CD4-positive, alpha-beta T cell (primary cell): ENCODE data around the gene PRKACA. TPM values are rescaled to one million over a fixed set of nuclear protein-coding genes. Genes with fewer than 3 reads are reported as not detected.

ENCODE experiments used
- ATAC-seq: fragments of 200-7000 bp; cut with Tn5 transposase; one replicate; pipeline ENCODE4 v1.10.0; 2022; ENCODE audit warnings: mild to moderate bottlenecking; ENCODE audit not compliant: poor library complexity
- CTCF ChIA-PET: fragments of 350-600 bp; sonication (Branson Sonifier 250); formaldehyde crosslinking; loops from one replicate; lab custom pipeline; 2021; ENCODE audit warnings: antibody characterized with exemption, inconsistent platforms; lab: Charles Lee
- POLR2A ChIA-PET: fragments of 350-600 bp; sonication (Branson Sonifier 250); formaldehyde crosslinking; loops from one replicate; lab custom pipeline; 2021; ENCODE audit warnings: antibody characterized with exemption, inconsistent platforms; lab: Charles Lee
- DNase-seq, 14 experiments: peaks; one replicate each; pipeline ENCODE4 v3.0.0-alpha.2; 2013 to 2020; ENCODE audit warnings: mixed read lengths in 2 of 14
- H3K27ac ChIP-seq, 2 donors: one replicate each; pipeline versions ENCODE4 v1.5.1 to v1.7.0; 2013; ENCODE audit warnings: low read length in 2 of 2, low read depth in 1 of 2, mild to moderate bottlenecking in 1 of 2
- H3K27me3 ChIP-seq, 2 experiments: 1 replicate in 1 of 2; 2 replicates in 1 of 2; pipeline versions ENCODE4 v1.6.1 to v1.7.0; 2013; ENCODE audit warnings: low read length in 2 of 2, control low read depth in 1 of 2, mild to moderate bottlenecking in 1 of 2, moderate library complexity in 1 of 2; ENCODE audit not compliant: insufficient read depth in 2 of 2, control insufficient read depth in 1 of 2
- H3K36me3 ChIP-seq: one replicate; pipeline ENCODE4 v1.6.1; 2013; ENCODE audit warnings: low read length, control low read depth; ENCODE audit not compliant: insufficient read depth
- H3K4me1 ChIP-seq: one replicate; pipeline ENCODE4 v1.6.1; 2013; ENCODE audit warnings: low read length, control low read depth; ENCODE audit not compliant: insufficient read depth
- H3K4me3 ChIP-seq: one replicate; pipeline ENCODE4 v1.5.1; 2013; ENCODE audit warnings: mild to moderate bottlenecking, low read length, moderate library complexity
- H3K9me3 ChIP-seq, 2 experiments: 1 replicate in 1 of 2; 2 replicates in 1 of 2; pipeline versions ENCODE4 v1.6.1 to v1.7.0; 2013; ENCODE audit warnings: low read length in 2 of 2, mild to moderate bottlenecking in 2 of 2, control low read depth in 1 of 2, moderate library complexity in 1 of 2; ENCODE audit not compliant: control insufficient read depth in 1 of 2, insufficient read depth in 1 of 2
- H3K27ac Mint-ChIP-seq: one replicate; pipeline ENCODE4 v1.8.0; 2020; ENCODE audit warnings: mixed read lengths
- H3K27me3 Mint-ChIP-seq: one replicate; pipeline ENCODE4 v1.8.0; 2021; ENCODE audit warnings: mixed read lengths
- H3K36me3 Mint-ChIP-seq: one replicate; pipeline ENCODE4 v1.8.0; 2021; ENCODE audit warnings: low read depth, mixed read lengths
- H3K4me1 Mint-ChIP-seq: one replicate; pipeline ENCODE4 v1.8.0; 2021; ENCODE audit warnings: low read depth, mixed read lengths
- H3K4me3 Mint-ChIP-seq: one replicate; pipeline ENCODE4 v1.8.0; 2020; ENCODE audit warnings: mild to moderate bottlenecking, mixed read lengths
- H3K9me3 Mint-ChIP-seq: one replicate; pipeline ENCODE4 v1.8.0; 2020; ENCODE audit warnings: mixed read lengths
- CTCF ChIP-seq: fragments of 200-600 bp; IDR thresholded peaks from one replicate; pipeline ENCODE4 v1.8.0; 2022; ENCODE audit warnings: antibody characterized with exemption, mild to moderate bottlenecking
- intact Hi-C, 2 experiments: fragments of 100-400 bp; cut with DNase I in 1 of 2; cut with micrococcal nuclease in 1 of 2; formaldehyde crosslinking; loops; one replicate each; pipeline versions ENCODE4 v1.15.1 to v1.9.0; 2023 to 2025; cut with DNase I, micrococcal nuclease
- total RNA-seq, 174 experiments: library from RNA in 2 of 174; stranded (reverse) in 2 of 174; gene quantifications; one replicate each; pipeline ENCODE4 v1.2.3 and lab custom pipeline; 2021 to 2026

PRKACA gene
- total RNA-seq, 2 experiments from 2014 or later = 27.4 to 29.8 TPM

GRCh38 chr19:14119644-14120496, 2.3 kb upstream of the PRKACA start:
- Histone ChIP-seq H3K4me1 (peaks cover 38% of the 10 kb centered on the region), H3K27me3 (no peaks in the 10 kb centered on the region), H3K36me3 (no peaks in the 10 kb centered on the region), H3K9me3 (no peaks in the 10 kb centered on the region), H3K4me3 (no peak overlapping the region), H3K27ac (no peak overlapping the region)
- intact Hi-C loops = loop anchor here (5.0 kb wide), 2 partner anchors 38 to 48 kb away; partner anchors contain the start of gene MISP3 (in 1 of the 2)
- Mint-ChIP-seq H3K4me3 (peak overlapping the region; percentile 63), H3K27ac (peak overlapping the region; percentile 69), H3K36me3 (peaks cover 13% of the 10 kb centered on the region), H3K9me3 (no peaks in the 10 kb centered on the region), H3K4me1 (peaks cover 37% of the 10 kb centered on the region), H3K27me3 (no peaks in the 10 kb centered on the region)
- no peak for DNase-seq
- no peak for TF ChIP-seq CTCF
- POLR2A ChIA-PET = interaction anchor here (2.7 kb wide), 1 partner anchor 17 kb away, joined by 27 read pairs; the partner anchor contains the start of gene ASF1B
- CTCF ChIA-PET = no interaction called here
- ATAC-seq = no peak

GRCh38 chr19:14119146-14119545, 1.6 kb upstream of the PRKACA start:
- Histone ChIP-seq H3K27ac (peak overlapping the region in 1 of 2 donors; percentile 83), H3K27me3 (no peaks in the 10 kb centered on the region), H3K4me1 (peaks cover 45% of the 10 kb centered on the region), H3K9me3 (no peaks in the 10 kb centered on the region), H3K4me3 (no peak overlapping the region), H3K36me3 (no peaks in the 10 kb centered on the region)
- ChIA-PET CTCF (no interaction called here), POLR2A (interaction anchor here (2.3 to 2.7 kb wide), 2 partner anchors 17 to 38 kb away, joined by 14 to 27 read pairs; partner anchors contain the start of gene ASF1B)
- peaks cover 13% of the 10 kb centered on the region for H3K36me3 Mint-ChIP-seq
- peak overlapping the region; percentile 93 for H3K27ac Mint-ChIP-seq
- ATAC-seq (no peak), DNase-seq (no peak)
- intact Hi-C loops = loop anchor here (5.0 kb wide), 2 partner anchors 37 to 47 kb away; partner anchors contain the start of gene MISP3 (in 1 of the 2)
- no peaks in the 10 kb centered on the region for H3K27me3 Mint-ChIP-seq
- H3K4me3 Mint-ChIP-seq = peak overlapping the region; percentile 97
- TF ChIP-seq CTCF = no peak
- no peaks in the 10 kb centered on the region for H3K9me3 Mint-ChIP-seq
- H3K4me1 Mint-ChIP-seq = peaks cover 41% of the 10 kb centered on the region

GRCh38 chr19:14118165-14119051, 846 bp upstream of the PRKACA start:
- intact Hi-C loops = loop anchor here (1.0 to 5.0 kb wide), 4 partner anchors 18 to 238 kb away; partner anchors contain the start of genes ASF1B (in 2 of the 2) and MISP3 (in 1 of the 2)
- ATAC-seq (peak; percentile 27), DNase-seq (peak in 12 of 14 experiments; percentile 15 to 87 (median 40))
- ChIA-PET POLR2A (interaction anchor here (1.0 to 2.7 kb wide), 11 partner anchors 13 to 371 kb away, joined by 3 to 27 read pairs (median 4); partner anchors contain the start of genes ASF1B, C19orf53, IL27RA and ZSWIM4), CTCF (interaction anchor here (1.3 kb wide), 1 partner anchor 19 kb away, joined by 14 read pairs; the partner anchor contains the start of gene ASF1B)
- Histone ChIP-seq H3K4me1 (peaks cover 52% of the 10 kb centered on the region), H3K27ac (peak overlapping the region; percentile 65 to 83), H3K36me3 (no peaks in the 10 kb centered on the region), H3K9me3 (no peaks in the 10 kb centered on the region), H3K27me3 (no peaks in the 10 kb centered on the region), H3K4me3 (peak overlapping the region; percentile 58)
- H3K36me3 Mint-ChIP-seq = peaks cover 13% of the 10 kb centered on the region
- no peak for TF ChIP-seq CTCF
- H3K27me3 Mint-ChIP-seq = no peaks in the 10 kb centered on the region
- H3K4me3 Mint-ChIP-seq = peak overlapping the region; percentile 97
- peaks cover 48% of the 10 kb centered on the region for H3K4me1 Mint-ChIP-seq
- H3K27ac Mint-ChIP-seq = peak overlapping the region; percentile 93
- no peaks in the 10 kb centered on the region for H3K9me3 Mint-ChIP-seq
